NT2/D1 (cell line): ENCODE measurements around the gene MPP7.

Source experiments
- YY1 ChIP-seq: IDR thresholded peaks from 2 replicates; pipeline ENCODE4 v1.6.1; 2011; ENCODE audit not compliant: insufficient read length, insufficient read depth
- ZNF274 ChIP-seq: IDR thresholded peaks from 2 replicates; pipeline ENCODE4 v1.6.1; 2011; ENCODE audit warnings: mild to moderate bottlenecking, low read depth, low read length

GRCh38 chr10:28256776-28257175 lies 46.1 kb downstream of the MPP7 start:
- no peak for TF ChIP-seq ZNF274
- TF ChIP-seq YY1 = no peak
